GM18870 (cell line): ENCODE results near the gene KCND3.
"Not testable (repeated sequence)": the region's sequence is repeated elsewhere in the genome, so short reads cannot be mapped to it uniquely, and the experiment has no call there.

Source experiments
- ATAC-seq: cut with Tn5 transposase; IDR thresholded peaks from one replicate; pipeline ENCODE4 v1.9.1; 2021; ENCODE audit warnings: moderate library complexity; ENCODE audit not compliant: unreplicated experiment

Gene KCND3

DNA sequence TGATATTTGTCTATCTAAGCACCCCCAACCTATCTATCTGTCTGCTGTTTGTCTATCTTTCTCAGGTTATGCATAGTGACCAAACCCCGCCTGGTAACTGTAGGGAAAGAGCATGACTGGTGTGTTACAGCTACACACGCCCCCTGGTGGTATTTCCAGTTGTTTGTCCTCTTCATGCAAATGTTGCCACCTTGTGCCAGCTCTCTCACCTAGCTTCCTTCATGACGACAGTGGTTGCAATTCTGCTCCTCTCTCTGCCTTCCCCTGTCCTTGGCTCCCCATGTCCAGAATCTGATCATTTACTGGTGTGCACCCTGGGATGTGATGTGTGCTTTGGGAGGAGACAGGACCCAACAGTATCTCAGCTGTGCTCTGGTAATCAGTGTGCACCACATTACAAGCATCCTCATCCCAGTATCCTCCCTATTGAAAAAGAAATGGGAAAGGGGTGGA lies 242.2 kb downstream of the KCND3 start:
- no peak for ATAC-seq

DNA sequence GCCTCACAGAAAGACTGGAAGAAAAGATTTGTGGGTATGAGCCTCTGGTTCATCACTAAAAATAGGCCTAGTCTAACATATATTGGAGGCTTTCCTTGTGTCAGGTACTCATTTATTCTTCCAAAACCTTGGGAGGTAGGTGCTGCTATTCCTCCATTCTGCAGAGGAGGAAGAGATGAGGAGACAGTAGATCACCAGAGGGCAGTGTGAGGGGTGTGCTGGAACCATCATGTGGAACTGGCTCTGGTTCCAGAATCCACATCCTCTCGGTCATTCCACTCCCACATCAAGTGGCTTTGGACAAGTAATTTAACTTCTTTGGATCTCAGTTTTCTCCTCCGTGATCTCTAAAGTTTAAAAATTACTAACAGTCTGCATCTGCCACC lies 242.9 kb downstream of the KCND3 start:
- ATAC-seq = no peak

GRCh38 chr1:111745675-111746613 lies 243.5 kb downstream of the KCND3 start:
- no peak for ATAC-seq

DNA sequence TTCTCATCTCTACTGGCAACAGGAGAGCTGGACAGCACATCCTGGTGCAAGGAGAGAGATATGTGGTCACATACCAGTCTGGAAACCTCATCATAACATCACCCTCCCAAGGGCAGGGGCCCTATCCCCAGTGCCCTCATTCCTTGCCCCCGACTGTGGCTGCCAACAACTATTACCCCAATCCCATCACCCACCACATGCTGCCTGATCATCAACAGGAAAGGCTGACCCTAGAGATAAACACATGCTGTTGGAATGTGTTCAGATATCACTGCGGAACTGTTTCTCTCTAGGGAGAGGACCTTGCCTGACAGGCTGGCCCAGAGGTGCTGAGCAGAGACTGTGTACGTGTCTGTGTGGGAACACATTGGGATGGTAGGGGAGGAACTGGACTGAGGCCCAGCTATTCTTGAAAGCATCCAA lies 245.8 kb downstream of the KCND3 start:
- ATAC-seq = no peak

DNA sequence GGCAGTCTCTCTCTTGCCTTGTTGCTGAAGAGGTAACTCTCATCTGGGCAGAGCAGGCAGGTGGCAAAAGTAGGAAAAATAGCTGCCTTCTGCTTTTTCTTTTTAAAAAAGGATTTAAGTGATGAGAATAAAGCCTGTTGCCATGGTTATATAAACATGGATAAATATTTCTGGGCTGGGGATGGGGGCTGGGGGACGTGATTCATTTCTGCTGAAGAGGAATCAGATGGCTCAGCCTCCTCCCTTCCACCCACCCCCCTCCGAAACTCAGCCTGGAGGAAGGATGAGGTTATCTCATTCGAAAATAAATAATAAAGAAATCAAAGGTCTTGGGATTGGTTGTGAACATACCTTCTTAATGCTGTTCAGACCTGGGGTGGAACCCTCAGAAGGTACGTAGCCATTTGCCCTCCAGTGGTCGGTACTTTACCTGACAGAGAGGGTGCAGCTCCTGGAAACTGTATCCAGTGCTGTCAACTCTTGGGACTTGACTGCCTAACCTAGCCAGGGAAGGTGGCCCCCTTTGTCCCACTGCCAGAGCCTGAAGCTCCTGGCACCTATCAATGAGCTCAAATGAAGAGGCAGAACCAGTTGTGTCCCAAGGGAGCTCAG lies 246.4 kb downstream of the KCND3 start:
- no peak for ATAC-seq

DNA sequence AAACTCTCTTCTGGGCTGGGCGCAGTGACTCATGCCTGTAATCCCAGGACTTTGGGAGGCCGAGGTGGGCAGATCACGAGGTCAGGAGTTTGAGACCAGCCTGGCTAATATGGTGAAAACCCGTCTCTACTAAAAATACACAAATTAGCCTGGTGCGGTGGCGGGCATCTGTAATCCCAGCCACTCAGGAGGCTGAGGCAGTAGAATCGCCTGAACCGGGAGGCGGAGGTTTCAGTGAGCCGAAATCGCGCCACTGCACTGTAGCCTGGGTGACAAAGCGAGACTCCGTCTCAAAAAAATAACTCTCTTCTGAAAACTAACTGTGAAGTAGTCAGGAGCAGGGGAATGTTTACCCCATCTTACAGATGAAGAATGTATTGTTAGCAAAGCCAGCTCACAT lies 247.2 kb downstream of the KCND3 start:
- not testable (repeated sequence) for ATAC-seq

DNA sequence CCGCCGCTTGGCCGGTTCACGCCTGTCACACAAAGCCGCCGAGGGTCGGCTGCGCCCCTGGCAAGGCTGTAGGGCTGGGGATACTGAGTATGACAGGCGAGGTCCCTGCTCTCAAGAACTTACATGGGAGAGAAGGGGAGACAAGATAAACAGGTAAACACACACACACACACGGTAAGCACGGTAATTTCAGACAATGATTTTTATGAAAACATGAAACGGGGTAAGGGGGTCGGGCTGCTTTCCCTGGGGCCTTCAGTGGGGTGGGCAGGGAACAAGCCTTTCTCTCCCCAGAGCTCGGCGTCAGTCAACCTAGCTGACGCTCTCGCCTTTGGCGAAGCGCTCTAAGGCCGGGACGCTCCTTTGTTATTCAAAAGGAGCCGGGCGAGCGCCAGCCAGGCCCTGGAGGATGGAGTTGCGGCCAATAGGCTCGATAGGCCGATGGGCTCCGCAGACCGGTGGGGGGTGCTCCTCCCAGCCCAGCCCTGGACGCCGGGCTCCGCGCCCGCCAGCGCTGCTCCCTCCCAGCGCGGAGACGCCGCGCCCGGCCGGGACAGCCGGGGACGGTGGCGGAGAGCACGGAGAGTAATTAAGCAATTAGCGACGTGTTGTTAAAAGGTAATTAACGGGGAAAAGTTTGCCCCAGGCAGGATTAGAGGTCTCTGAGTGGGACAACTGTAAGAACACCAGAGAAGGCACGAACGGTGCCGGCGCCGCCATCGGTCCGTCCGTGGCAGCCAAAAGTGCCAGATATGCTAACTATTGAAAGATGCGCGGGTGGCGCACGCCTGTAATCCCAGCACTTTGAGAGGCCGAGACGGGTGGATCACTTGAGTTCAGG lies 249.3 kb downstream of the KCND3 start:
- no peak for ATAC-seq

GRCh38 chr1:111739194-111739924 lies 250.1 kb downstream of the KCND3 start, which contains the start of gene INKA2:
TSS of gene INKA2 (minus strand) at chr1:111739395. CDS start at chr1:111739242, 153 bp downstream.
- ATAC-seq = peak; percentile 74

DNA sequence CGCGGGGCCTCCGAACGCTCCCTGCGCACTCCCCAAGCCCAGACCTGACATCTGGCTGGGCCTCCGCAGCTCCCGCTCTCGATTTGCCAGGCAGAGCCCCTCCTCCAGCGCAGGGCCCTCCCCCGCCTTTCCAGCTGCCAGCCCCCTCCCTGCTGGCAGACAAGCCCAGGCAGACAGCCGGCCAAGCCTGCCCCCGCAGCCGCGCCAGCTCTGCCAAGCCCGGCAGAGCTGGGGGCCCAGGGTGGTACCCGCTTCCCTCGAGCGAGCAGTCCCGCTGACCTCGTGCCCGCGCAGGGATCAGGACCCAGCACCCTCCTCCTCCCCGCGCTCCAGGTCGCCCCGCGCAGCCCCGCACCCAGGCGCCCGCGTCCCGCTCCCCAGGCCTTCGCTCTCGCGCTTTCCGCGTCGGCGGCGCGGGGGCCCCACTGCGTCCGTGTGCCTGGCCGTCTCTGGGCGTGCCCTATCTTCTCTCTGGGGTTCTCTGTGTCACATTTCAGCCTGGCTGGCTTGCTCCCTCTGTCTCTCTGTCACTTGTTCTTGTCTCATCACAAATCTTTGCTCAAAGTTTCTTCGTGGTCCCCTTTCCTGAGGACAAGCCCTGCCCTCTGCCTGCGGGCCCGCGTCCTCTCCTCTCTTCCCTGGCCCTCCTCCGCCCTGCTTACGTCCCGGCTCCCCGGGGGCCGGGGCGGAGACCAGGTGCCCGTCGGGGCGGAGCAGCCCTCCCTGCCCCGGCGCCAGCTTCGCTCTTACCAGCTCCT lies 250.9 kb downstream of the KCND3 start:
- ATAC-seq = peak; percentile 35

GRCh38 chr1:111738133-111738435 lies 251.4 kb downstream of the KCND3 start:
- no peak for ATAC-seq

DNA sequence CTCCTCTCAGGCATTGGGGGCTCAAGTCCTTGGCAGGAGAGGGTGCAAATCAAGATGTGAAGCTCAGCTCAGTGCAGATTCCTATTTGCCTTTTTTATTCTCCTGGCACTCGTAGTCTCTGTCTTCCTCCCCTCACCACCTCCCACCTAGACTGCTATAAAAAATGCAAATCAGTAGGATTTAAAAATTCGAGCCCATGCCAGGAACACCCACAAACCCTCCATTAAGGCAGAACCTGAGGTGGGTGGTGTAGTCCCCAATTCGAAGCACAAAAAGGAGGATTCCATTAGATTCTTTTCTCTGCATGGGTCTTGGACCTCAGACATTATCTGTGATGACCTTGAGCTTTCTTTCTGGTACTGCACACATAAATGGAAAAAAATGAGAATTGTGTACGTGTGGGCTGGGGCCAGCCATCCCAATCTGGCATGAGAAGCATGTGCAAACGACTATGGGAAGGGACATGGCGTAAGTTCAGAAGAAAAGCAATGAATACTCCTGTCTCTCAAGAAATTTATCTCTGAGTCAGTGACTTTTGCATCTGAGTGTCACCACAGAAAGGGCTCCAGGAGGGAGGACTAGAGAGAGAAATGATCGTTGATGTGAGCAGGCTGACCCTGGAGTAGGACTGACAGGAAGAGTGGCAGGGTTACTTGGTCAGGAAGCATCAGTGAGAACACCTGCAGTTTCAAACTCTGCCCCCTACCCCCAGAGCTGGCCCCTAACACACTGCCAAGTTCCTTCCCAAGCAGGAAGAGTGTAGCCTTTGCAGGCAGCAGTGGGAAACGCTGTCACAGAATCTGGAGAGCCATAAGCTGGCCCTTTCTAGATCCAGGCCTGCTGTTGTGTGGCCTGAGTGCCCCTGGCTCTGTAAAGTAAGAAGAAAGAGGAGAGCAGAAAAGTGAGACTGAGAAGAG lies 252.0 kb downstream of the KCND3 start:
- no peak for ATAC-seq

- no peak for ATAC-seq
These were observed 252.8 kb downstream of the KCND3 start for GRCh38 chr1:111736548-111737215.

DNA sequence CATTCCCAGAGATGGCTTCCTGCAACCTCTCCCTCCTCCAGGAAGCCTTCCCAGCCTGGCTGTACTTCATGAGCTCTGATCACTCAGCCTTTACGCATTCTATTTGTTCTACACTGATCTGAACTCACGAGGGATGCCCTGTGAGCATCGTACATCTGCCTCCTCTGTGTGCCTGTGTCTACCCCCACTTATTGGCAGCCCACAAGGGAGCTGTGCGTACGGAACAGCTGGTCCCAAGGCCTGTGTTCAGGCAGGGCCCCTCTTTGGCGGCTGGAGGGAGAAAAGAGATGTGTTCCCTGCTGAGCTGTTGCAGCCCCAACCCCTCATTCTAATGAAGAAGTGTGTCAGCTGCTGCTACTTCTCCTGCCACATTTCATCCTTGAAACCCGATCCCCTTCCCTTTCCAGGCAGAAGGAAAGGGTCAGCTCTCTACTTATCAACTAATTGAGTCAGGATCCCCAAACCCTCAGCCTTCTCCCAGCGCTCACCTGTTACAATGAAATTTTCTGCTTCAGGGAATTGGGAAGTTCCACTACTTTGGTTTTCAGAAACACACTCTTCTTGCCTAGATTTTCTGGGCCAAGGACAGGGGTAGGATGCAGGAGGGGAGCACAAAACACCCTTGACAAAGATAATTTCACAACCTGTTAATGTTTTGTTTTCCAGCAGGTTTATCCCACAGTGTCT lies 253.5 kb downstream of the KCND3 start:
- ATAC-seq = no peak

DNA sequence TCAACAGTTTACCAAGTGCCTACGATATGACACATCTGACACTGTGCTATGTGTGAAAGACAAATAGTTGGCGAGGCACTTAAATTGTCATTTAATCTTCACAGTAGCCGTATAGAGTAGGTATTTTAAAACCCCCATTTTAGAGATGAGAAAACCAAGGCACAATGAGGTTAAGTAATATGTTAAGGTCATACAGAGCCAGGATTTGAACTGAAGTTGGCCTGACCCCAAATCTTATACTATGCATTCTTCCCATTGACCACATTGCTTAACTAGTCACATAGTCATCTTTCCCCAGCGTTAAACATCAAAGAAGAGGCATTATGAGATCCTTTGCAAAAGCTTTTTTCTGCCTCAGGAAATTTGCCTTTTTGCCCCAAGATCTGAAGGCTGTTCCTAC lies 254.1 kb downstream of the KCND3 start:
- no peak for ATAC-seq

- ATAC-seq = no peak
These were observed 254.6 kb downstream of the KCND3 start for GRCh38 chr1:111734856-111735255.

GRCh38 chr1:111734426-111734825 lies 255.0 kb downstream of the KCND3 start:
- no peak for ATAC-seq

DNA sequence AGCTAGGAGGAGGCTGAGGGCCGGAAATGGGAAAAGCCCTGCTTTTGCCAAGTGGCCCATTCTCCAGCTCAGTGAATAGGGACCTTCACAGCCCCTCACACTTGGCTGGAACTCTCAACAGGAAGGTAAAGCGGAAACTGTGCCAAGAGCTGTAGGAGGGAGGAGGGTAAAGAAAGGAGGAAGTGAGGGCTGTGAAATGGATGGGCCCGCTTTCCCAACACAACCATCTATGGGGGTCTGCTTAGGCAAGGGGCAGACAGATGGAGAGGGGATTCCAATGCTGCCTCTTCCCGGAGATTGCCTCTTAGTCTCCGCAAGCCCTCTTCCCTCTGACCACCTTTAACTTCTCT lies 255.5 kb downstream of the KCND3 start:
- no peak for ATAC-seq
